Measurements from ENCODE around the gene MRPS22. TPM values are rescaled to one million over a fixed set of nuclear protein-coding genes. Genes with fewer than 3 reads are reported as not detected.

MRPS22 gene
- total and polyA plus RNA-seq, 2 of the 8 experiments (the other 6 are each of a cell fraction or from before 2014, with no cell fraction given): 28.3 to 45.8 TPM

DNA sequence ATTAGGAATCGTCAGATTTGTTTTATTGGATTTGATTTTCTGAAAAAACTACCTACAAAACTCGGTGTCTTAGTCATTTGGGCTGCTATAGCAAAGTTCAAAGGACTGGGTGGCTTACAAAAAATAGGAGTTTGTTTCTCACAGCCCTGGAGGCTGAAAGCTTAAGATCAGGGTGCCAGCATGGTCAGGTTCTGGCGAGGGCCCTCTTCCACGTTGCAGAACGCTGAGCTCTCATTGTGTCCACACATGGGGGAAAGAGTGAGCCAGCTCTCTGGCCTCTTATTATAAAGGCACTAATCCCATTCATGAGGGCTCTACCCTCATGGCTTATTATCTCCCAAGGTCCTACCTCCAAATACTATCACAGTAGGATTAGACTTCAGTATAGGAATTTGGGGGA, 40.6 kb upstream of the MRPS22 start (continued):
- TF ChIP-seq TAF1 (IDR thresholded peaks at IDR 0.05; ENCODE audit: low read depth, low read length) (no peak), GABPA (IDR thresholded peaks at IDR 0.05; ENCODE audit: borderline replicate concordance, insufficient read depth, low read length) (no peak), POU5F1 (IDR thresholded peaks at IDR 0.05; ENCODE audit: low read depth, low read length) (no peak)

All from H1 (cell line).